Nephron progenitor cell (in vitro differentiated cells): ENCODE results near the gene SLC7A6OS.

ENCODE experiments used
- DNase-seq: peaks from one replicate; pipeline ENCODE4 v3.0.0; 2021
- H3K27ac Mint-ChIP-seq: 2 replicates; pipeline ENCODE4 v1.8.0; 2021; ENCODE audit warnings: mild to moderate bottlenecking, moderate library complexity, mixed read lengths
- H3K27me3 Mint-ChIP-seq: 2 replicates; pipeline ENCODE4 v1.8.0; 2021; ENCODE audit warnings: mild to moderate bottlenecking, low read depth, mixed read lengths; ENCODE audit not compliant: poor library complexity
- H3K36me3 Mint-ChIP-seq: 2 replicates; pipeline ENCODE4 v1.8.0; 2021; ENCODE audit warnings: low read depth, mixed read lengths
- H3K4me1 Mint-ChIP-seq: 2 replicates; pipeline ENCODE4 v1.8.0; 2021; ENCODE audit warnings: mixed read lengths
- H3K4me3 Mint-ChIP-seq: 2 replicates; pipeline ENCODE4 v1.8.0; 2021; ENCODE audit warnings: mild to moderate bottlenecking, moderate library complexity, mixed read lengths
- H3K9me3 Mint-ChIP-seq: 2 replicates; pipeline ENCODE4 v1.8.0; 2021; ENCODE audit warnings: mild to moderate bottlenecking, moderate library complexity, mixed read lengths
- TF ChIP-seq, protein P1 (sequence below): fragments of 200-600 bp; sonication (generic); IDR thresholded peaks from 2 replicates; pipeline ENCODE4 v1.5.0; 2021; ENCODE audit warnings: antibody characterized with exemption

SLC7A6OS gene

DNA sequence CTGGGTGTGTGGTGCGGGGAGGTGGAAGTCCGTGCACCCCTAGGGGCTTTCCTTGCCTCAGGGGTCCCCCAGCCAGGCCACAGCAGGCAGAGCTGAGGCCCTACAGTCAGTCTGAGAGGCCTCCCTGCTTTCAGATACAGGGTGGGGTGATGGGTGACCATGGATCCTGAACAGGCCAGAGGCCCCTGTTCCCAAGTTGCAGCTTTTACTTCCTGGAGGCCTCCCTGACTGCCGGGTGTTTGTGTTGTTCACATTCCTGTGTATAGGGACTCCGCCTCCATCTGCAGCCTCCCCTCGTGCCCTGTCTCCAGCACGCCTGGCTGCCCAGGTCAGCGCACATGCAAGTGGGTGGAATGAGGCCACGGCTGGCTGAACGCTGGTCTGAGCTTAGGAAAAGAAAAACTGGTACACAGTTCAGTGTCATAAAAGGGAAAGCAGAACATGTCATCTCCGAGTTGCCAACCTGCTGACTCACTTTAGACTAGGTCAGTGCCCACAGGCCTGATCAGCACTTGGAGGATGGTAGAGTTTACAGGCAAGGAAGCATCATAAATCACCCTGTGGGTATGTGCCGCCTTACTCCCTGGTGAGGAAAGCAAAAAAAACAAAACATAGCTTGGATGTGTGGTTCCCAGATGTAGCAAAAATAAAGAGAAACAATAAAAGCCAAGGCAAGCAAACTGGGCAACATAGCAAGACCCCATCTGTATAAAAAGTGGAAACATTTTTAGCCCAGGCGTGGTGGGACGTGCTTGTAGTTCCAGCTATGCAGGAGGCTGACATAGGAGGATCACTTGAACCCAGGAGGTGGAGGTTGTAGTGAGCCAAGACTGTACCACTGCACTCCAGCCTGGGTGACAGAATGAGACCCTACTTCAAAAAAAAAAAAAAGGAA, 52.6 kb downstream of the SLC7A6OS start:
- H3K4me1 Mint-ChIP-seq = peaks cover 20% of the 10 kb centered on the region
- TF ChIP-seq, protein P1, sequence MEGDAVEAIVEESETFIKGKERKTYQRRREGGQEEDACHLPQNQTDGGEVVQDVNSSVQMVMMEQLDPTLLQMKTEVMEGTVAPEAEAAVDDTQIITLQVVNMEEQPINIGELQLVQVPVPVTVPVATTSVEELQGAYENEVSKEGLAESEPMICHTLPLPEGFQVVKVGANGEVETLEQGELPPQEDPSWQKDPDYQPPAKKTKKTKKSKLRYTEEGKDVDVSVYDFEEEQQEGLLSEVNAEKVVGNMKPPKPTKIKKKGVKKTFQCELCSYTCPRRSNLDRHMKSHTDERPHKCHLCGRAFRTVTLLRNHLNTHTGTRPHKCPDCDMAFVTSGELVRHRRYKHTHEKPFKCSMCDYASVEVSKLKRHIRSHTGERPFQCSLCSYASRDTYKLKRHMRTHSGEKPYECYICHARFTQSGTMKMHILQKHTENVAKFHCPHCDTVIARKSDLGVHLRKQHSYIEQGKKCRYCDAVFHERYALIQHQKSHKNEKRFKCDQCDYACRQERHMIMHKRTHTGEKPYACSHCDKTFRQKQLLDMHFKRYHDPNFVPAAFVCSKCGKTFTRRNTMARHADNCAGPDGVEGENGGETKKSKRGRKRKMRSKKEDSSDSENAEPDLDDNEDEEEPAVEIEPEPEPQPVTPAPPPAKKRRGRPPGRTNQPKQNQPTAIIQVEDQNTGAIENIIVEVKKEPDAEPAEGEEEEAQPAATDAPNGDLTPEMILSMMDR = no peak
- DNase-seq = peak; percentile 76
- H3K36me3 Mint-ChIP-seq = peaks cover 6% of the 10 kb centered on the region
- peaks cover 6% of the 10 kb centered on the region for H3K27me3 Mint-ChIP-seq
- H3K4me3 Mint-ChIP-seq = peak overlapping the region; percentile 35
- no peaks in the 10 kb centered on the region for H3K9me3 Mint-ChIP-seq
- H3K27ac Mint-ChIP-seq = peak overlapping the region; percentile 97

DNA sequence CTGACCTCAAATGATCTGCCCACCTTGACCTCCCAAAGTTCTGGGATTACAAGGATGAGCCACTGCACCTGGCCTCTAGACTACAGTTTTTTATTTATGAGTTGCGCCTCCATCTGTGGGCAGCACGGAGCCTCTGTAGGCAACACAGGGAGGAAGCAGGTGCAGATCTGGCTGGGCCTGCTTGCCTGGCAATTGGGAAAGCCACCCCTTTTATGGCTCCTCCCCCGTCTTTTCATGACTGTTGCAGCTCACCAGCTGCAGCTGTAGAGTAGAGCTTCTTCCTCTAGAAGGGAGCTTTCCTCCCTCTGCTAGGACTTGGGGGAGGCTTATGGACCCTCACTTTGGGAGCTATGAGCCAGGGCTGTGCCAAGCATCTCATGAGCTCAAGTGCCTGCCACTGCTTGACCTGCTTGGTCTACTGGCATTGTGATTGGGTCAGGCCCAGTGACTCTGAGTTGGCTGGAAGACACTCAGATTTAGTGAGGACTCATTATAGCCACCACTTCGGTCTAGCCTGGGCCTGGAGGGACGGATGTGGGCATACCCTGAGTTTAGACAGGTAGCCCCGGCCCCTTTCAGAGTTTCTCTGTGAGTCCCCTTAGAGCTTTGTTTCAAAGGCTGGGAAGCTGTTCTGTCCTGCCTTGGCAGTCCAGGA, 53.4 kb downstream of the SLC7A6OS start:
- Mint-ChIP-seq H3K27ac (peak overlapping the region; percentile 97), H3K9me3 (no peaks in the 10 kb centered on the region), H3K36me3 (peaks cover 6% of the 10 kb centered on the region), H3K27me3 (peaks cover 4% of the 10 kb centered on the region), H3K4me1 (peaks cover 18% of the 10 kb centered on the region), H3K4me3 (no peak overlapping the region)
- TF ChIP-seq, protein P1 = no peak
- no peak for DNase-seq

DNA sequence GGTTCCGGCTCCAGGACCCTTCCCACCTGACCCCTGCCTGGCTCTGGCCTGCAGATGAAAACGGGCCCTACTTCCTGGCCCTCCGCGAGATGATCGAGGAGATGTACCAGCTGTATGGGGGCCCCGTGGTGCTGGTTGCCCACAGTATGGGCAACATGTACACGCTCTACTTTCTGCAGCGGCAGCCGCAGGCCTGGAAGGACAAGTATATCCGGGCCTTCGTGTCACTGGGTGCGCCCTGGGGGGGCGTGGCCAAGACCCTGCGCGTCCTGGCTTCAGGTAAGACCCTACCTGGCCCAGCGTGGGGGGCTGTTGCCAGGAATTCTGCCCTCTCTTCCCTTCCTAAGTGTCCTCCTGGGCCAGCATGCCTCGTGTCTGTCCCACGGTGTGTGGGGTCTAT, 55.0 kb downstream of the SLC7A6OS start:
- TF ChIP-seq, protein P1 = no peak
- H3K4me3 Mint-ChIP-seq = no peak overlapping the region
- H3K9me3 Mint-ChIP-seq = no peaks in the 10 kb centered on the region
- H3K36me3 Mint-ChIP-seq = peaks cover 14% of the 10 kb centered on the region
- no peak for DNase-seq
- peaks cover 3% of the 10 kb centered on the region for H3K27me3 Mint-ChIP-seq
- H3K27ac Mint-ChIP-seq = no peak overlapping the region
- H3K4me1 Mint-ChIP-seq = peaks cover 18% of the 10 kb centered on the region

DNA sequence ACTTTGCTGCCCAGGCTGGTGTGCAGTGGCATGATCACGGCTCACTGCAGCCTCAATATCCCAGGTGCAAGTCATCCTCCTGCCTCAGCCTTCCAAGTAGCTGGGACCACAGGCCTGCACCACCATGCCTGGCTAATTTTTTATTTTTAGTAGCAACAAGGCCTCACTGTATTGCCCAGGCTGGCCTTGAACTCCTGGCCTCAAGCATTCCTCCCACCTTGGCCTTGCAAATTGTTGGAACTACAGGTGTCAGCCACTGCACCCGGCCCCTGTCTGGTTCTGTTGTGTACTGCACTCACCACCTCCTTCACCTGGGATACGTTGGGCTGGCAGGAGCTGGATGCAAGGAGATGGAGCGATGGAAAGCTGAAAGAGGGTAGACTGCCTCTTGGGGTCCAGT, 57.0 kb downstream of the SLC7A6OS start:
- peaks cover 25% of the 10 kb centered on the region for H3K36me3 Mint-ChIP-seq
- peaks cover 3% of the 10 kb centered on the region for H3K27me3 Mint-ChIP-seq
- H3K4me3 Mint-ChIP-seq = no peak overlapping the region
- no peaks in the 10 kb centered on the region for H3K9me3 Mint-ChIP-seq
- H3K27ac Mint-ChIP-seq = no peak overlapping the region
- DNase-seq = no peak
- TF ChIP-seq, protein P1 = no peak
- H3K4me1 Mint-ChIP-seq = peaks cover 17% of the 10 kb centered on the region

DNA sequence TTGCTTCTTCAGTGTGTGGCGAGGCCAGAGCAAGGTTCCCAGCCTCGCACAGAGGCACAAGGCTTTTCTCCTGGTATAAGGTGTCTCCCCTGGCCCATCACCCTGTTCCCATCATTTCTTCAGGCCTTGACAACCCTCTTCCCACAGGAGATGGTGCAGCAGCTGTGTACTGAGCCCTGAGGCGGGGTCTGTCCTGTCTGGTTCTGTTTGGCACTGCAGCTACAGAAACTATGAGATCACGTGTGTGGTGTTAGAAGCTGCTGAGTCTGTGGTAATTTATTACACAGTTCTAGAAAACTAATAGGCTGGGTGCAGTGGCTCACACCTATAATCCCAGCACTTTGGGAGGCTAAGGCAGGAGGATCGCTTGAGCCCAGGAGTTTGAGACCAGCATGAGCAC, 58.4 kb downstream of the SLC7A6OS start:
- TF ChIP-seq, protein P1 = no peak
- H3K9me3 Mint-ChIP-seq = no peaks in the 10 kb centered on the region

More for the DNA sequence above, 58.4 kb downstream of the SLC7A6OS start:
- Mint-ChIP-seq H3K27ac (no peak overlapping the region), H3K36me3 (peaks cover 19% of the 10 kb centered on the region), H3K4me3 (no peak overlapping the region), H3K27me3 (peaks cover 3% of the 10 kb centered on the region), H3K4me1 (peaks cover 8% of the 10 kb centered on the region)
- no peak for DNase-seq
